HG02763 (cell line): ENCODE data around the gene PIK3C3.
"Not testable (repeated sequence)": the region's sequence is repeated elsewhere in the genome, so short reads cannot be mapped to it uniquely, and the experiment has no call there.

ENCODE experiments used
- ATAC-seq: cut with Tn5 transposase; IDR thresholded peaks from one replicate; pipeline ENCODE4 v1.9.1; 2021; ENCODE audit warnings: mild to moderate bottlenecking, moderate library complexity; ENCODE audit not compliant: unreplicated experiment

Gene PIK3C3

GRCh38 chr18:41965634-41966255, 10.7 kb downstream of the PIK3C3 start:
- no peak for ATAC-seq

DNA sequence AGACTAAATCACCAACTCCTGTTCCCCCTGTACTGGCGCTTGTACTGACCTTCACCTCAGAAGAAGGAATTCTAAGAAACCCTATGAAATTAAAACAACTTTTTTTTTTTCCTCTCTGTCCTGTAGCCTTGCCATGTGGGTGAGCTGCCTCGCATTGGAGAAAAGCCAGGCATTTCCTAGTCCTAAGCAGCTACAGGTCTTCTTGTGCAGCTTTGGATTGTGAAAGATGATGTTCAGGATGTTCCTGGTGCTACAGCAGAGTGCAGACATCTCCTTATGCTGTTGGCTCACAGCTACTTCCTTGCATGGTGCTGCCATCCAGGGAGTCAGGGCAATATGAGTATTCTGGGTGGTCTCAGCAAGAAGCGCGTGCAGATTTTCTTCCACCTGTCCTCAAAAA, 11.9 kb downstream of the PIK3C3 start:
- ATAC-seq: no peak

- no peak for ATAC-seq
These were observed 12.6 kb downstream of the PIK3C3 start for GRCh38 chr18:41967680-41968079.

GRCh38 chr18:41969881-41970280, 14.8 kb downstream of the PIK3C3 start:
- ATAC-seq: no peak

DNA sequence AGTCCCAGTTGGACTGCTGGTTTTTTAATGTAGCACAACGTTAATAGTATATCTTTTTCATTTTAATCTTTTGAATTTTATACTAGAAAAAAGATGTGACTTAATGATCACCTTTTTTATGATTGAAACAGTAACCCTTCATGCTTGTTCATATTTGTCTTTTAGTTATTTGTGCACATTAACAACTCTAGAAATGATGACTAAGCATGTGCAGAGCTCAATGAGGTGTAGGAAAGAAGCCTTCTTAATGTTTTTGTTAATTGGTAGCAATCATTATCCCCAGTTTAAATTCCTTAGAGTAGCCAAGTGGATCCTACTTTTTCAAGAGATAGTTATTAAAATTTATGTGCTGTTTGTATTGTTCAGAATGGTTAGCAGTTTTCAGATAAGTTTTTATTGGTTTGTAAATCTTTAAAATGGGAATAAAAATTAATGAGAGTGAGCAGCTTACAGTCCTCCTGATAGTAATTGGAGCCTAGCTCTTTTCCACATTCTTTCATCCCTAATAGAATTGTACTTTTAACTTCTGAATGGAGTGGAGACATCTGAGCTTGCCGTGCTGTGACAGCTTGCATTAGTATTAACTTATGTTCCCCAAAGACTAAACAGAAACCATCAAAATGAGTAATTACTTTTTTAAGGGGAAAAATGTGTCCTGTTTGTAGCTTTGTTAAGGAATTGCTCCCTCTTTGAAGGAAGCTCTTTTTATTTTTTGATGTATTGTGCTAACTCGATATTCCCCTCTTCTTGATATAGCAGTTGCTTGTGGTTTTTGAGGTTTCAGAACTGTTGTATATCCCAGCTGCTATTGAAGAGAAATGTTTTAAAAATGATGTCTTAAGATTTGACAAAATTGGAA, 17.3 kb downstream of the PIK3C3 start:
- ATAC-seq: no peak

GRCh38 chr18:41973983-41974382, 18.9 kb downstream of the PIK3C3 start:
- ATAC-seq: no peak

DNA sequence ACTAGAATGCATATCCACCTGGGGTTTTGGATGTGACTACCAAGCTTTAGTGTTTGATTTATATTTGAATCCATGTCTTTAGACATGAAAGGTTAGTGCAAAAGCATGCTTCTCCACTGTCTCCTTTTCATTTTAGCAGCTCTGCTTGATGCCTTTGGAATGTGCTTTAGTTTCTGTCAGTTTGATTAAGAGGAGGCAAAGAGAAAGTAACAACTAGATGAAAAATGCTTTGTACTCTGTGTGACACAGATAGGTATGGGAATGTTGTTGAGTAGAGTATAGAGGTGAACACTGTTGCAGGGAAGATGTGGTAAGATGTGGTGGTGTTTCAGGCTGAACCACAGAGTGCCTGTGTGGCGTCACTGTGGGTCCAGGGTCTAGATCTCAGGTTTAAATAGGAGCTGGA, 19.8 kb downstream of the PIK3C3 start:
- no peak for ATAC-seq

DNA sequence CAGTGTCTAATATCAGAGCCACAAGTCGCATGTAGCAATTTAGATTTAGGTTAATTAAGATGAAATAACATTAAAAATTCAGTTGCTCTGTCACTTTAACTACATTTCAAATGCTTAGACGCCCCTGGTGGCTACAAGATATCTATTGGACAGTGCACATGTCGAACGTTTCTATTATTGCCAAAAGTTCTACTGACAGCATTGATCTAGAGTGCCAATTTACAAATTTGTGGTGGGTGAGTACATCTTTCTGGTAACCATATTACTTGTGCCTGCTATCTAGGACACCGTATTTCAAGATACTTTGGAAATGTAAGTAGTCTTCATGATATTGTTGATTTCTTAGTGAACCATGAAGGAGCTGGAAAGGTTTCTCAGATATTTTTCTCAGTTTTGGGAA, 20.2 kb downstream of the PIK3C3 start:
- ATAC-seq: no peak

- ATAC-seq: no peak
These were observed 22.2 kb downstream of the PIK3C3 start for GRCh38 chr18:41977233-41977632.

DNA sequence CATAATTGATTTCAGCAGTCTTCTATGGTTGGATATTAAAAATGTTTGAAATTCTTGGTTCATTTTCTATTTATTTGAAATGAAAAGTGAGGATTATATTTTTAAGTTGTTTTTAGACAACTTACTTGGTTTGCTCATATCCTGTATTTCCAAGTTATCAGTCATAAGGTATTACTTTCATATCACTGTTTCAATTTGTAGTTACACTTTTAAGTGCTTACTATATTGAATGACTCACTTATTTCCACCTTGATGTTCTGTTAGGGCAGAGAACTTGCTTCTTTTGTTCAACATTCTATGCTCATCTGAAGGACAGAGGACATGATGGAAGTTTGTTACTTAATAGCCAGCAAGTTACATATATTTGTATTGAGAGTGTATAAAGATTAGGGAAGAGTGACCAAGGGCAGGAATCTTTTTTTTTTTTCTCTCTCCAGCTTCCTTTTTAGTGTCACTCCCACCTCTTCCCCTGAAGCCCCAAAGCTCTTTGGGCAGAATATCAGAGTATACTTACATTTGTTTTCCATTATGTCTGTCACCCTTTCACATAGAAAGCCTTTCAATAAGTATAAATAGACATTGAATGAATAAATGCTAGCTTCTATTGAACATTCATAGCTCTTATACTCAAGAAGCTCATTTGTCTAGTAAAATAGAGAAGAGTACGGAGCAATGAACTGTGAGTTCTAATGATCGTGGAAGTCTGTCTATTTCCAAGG, 28.1 kb downstream of the PIK3C3 start:
- ATAC-seq: peak; percentile 94

DNA sequence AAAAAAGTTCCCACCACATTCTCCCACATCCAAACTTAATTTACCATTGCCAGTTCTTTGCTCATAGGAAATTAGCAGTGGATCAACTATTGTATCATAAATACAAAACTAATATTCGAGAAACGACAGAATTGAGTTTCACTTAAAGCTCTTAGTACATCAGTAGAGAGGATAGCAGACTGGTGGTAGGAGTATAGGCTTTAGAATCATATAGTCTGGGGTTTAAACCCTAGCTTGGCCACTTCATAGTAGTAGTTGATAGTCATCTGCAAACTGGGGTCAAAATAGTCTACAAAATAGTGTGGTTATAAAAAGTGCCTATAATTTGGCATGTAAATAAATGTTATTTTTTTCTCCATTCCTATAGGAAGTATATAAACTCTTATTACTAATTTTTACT, 30.9 kb downstream of the PIK3C3 start:
- ATAC-seq: no peak

DNA sequence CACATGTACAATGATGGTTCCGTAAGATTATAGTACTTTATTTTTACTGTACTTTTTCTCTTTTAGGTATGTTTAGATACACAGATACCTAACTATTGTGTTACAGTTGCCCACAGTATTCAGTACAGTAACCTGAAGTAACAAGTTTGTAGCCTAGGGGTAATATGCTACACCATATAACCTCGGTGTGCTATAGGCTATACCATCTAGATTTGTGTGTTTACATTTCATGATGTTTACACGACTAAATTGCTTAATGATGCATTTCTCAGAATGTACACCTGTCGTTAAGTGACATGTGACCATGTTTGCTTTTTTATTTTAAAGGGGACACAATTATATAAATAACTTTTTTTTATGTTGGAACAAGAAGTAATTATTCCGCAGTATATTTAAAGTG, 34.5 kb downstream of the PIK3C3 start:
- ATAC-seq: no peak

GRCh38 chr18:41992066-41992465, 37.0 kb downstream of the PIK3C3 start:
- peak; percentile 51 for ATAC-seq

- no peak for ATAC-seq
These were observed 37.7 kb downstream of the PIK3C3 start for GRCh38 chr18:41992703-41993102.

- no peak for ATAC-seq
These were observed 38.1 kb downstream of the PIK3C3 start for GRCh38 chr18:41993151-41993550.

- ATAC-seq: no peak
These were observed 41.0 kb downstream of the PIK3C3 start for GRCh38 chr18:41996020-41996419.

- no peak for ATAC-seq
These were observed 44.7 kb downstream of the PIK3C3 start for GRCh38 chr18:41999751-42000150.

GRCh38 chr18:42001801-42002200, 46.8 kb downstream of the PIK3C3 start:
- ATAC-seq: no peak

GRCh38 chr18:42004653-42005052, 49.6 kb downstream of the PIK3C3 start:
- ATAC-seq: no peak

DNA sequence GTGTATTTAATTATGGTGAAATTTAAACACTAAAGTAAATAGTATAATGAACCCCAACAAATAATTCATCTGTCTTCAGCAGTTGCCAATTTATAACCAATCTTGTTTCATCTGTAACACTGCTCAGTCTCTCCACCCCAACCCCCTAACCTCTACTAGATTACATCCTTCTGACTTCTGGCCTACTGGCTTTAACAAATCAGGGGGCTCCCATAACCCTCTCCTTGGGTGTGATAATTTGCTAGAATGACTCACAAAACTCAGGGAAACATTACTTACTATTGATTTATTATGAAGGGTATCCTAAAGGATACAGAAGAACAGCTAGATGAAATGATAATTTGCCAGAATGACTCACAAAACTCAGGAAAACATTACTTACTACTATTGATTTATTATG, 50.7 kb downstream of the PIK3C3 start:
- no peak for ATAC-seq

DNA sequence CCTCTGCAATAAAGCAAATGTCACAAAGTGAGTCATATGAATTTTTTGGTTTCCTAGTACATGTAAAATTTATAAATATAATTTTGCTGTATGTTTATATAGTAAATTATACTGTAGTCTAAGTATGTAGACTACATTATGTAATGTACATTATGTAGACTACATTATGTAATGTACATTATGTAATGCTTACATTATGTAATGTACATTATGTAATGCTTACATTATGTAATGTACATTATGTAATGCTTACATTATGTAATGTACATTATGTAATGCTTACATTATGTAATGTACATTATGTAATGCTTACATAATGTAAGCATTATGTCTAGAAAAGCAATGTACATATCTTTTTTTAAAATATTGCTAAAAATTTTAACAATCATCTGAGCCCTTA, 54.4 kb downstream of the PIK3C3 start:
- not testable (repeated sequence) for ATAC-seq

DNA sequence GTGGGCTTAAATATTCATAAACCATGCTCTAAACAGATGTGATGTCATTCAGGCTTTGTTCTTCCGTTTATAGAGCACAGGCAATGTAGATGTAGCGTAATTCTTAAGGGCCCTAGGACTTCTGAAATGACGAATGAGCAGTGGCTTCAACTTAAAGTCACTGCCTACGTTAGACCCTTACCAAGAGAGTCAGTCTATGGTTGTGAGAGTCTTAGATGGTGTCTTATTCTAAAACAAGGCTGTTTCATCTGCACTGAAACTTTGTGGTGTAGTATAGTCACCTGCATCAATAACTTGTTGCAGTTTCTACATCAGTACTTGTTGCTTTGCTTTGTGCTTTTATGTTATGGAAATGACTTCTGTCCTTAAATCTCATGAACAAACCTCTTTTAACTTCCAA, 56.0 kb downstream of the PIK3C3 start:
- peak; percentile 100 for ATAC-seq
